C4-2B (cell line): ENCODE measurements around the gene AGO1.

Source experiments
- CTCF ChIP-seq: fragments of 450-650 bp; conservative IDR thresholded peaks from 2 replicates; pipeline ENCODE4 v1.5.1; 2017; ENCODE audit warnings: mild to moderate bottlenecking
- ZFX ChIP-seq: fragments of 450-650 bp; IDR thresholded peaks from 2 replicates; pipeline ENCODE4 v1.6.1; 2017

- TF ChIP-seq CTCF: no peak
- no peak for TF ChIP-seq ZFX
Observed at GRCh38 chr1:35947547-35947946, 64.5 kb downstream of the AGO1 start.
